NB4 (cell line): ENCODE data around the gene CREBRF.

Experiments
- POLR2A ChIP-seq: IDR thresholded peaks from 2 replicates; pipeline ENCODE4 v1.6.1; 2011; ENCODE audit warnings: mild to moderate bottlenecking; ENCODE audit not compliant: insufficient read length; ENCODE audit errors: extremely low read depth
- TF ChIP-seq, protein P1 (sequence below): IDR thresholded peaks from one replicate; pipeline ENCODE4 v1.5.1; 2012; ENCODE audit warnings: low read depth, low read length

DNA sequence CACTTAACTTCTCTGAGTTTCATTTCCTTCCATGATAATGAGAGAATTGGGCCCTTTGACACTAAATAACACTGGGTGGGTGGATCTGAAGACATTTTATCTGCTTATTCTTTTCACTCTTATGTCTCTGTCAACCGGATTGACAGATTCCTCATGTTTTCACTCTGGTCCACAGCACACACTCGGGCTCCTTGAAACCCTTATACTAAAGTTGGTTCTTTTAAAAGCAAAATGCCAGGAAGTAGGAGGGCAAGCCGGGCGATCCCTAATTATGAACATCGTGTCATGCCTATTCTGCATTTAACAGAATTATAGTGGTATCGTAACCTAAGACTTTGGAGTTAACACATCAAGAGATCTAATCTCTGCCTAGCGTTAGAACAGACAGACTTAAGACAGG, 28.2 kb upstream of the CREBRF start:
- TF ChIP-seq, protein P1, sequence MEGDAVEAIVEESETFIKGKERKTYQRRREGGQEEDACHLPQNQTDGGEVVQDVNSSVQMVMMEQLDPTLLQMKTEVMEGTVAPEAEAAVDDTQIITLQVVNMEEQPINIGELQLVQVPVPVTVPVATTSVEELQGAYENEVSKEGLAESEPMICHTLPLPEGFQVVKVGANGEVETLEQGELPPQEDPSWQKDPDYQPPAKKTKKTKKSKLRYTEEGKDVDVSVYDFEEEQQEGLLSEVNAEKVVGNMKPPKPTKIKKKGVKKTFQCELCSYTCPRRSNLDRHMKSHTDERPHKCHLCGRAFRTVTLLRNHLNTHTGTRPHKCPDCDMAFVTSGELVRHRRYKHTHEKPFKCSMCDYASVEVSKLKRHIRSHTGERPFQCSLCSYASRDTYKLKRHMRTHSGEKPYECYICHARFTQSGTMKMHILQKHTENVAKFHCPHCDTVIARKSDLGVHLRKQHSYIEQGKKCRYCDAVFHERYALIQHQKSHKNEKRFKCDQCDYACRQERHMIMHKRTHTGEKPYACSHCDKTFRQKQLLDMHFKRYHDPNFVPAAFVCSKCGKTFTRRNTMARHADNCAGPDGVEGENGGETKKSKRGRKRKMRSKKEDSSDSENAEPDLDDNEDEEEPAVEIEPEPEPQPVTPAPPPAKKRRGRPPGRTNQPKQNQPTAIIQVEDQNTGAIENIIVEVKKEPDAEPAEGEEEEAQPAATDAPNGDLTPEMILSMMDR: no peak
- no peak for TF ChIP-seq POLR2A
